ENCODE results near the gene FOXP1. TPM values are rescaled to one million over a fixed set of nuclear protein-coding genes. Genes with fewer than 3 reads are reported as not detected.

The FOXP1 gene
- total RNA-seq, 1 donor from 2014 or later = 107 TPM

GRCh38 chr3:70951316-70951715 is 632.2 kb downstream of the FOXP1 start:
- Mint-ChIP-seq H3K4me3 (ENCODE audit: unreplicated experiment) (no peak overlapping the region), H3K4me1 (ENCODE audit: low read depth, unreplicated experiment) (peaks cover 15% of the 10 kb centered on the region), H3K36me3 (ENCODE audit: low read depth, unreplicated experiment) (no peaks in the 10 kb centered on the region), H3K9me3 (ENCODE audit: unreplicated experiment) (no peaks in the 10 kb centered on the region), H3K27ac (ENCODE audit: unreplicated experiment) (no peak overlapping the region), H3K27me3 (ENCODE audit: low read depth, unreplicated experiment) (no peaks in the 10 kb centered on the region)
- Histone ChIP-seq H3K9me3 (ENCODE audit: insufficient read depth, low read depth, low read length) (no peaks in the 10 kb centered on the region), H3K36me3 (ENCODE audit: insufficient read depth, low read length) (no peaks in the 10 kb centered on the region), H3K4me2 (ENCODE audit: low read length) (no peak overlapping the region), H2AFZ (ENCODE audit: low read depth, low read length) (no peak overlapping the region), H3K9ac (ENCODE audit: low read length) (no peak overlapping the region), H4K20me1 (ENCODE audit: insufficient read depth, low read length) (no peaks in the 10 kb centered on the region), H3K79me2 (ENCODE audit: insufficient read depth, low read length) (no peaks in the 10 kb centered on the region), H3K27ac (ENCODE audit: low read depth, low read length) (no peak overlapping the region), H3K27me3 (ENCODE audit: insufficient read depth, low read length) (no peaks in the 10 kb centered on the region), H3K4me1 (ENCODE audit: insufficient read depth, low read length) (peaks cover 15% of the 10 kb centered on the region), H3K4me3 (ENCODE audit: insufficient read depth, low read depth, low read length) (no peak overlapping the region)
- no peak for FAIRE-seq
- TF ChIP-seq, protein P1, sequence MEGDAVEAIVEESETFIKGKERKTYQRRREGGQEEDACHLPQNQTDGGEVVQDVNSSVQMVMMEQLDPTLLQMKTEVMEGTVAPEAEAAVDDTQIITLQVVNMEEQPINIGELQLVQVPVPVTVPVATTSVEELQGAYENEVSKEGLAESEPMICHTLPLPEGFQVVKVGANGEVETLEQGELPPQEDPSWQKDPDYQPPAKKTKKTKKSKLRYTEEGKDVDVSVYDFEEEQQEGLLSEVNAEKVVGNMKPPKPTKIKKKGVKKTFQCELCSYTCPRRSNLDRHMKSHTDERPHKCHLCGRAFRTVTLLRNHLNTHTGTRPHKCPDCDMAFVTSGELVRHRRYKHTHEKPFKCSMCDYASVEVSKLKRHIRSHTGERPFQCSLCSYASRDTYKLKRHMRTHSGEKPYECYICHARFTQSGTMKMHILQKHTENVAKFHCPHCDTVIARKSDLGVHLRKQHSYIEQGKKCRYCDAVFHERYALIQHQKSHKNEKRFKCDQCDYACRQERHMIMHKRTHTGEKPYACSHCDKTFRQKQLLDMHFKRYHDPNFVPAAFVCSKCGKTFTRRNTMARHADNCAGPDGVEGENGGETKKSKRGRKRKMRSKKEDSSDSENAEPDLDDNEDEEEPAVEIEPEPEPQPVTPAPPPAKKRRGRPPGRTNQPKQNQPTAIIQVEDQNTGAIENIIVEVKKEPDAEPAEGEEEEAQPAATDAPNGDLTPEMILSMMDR (IDR thresholded peaks at IDR 0.05; ENCODE audit: insufficient read depth, low read depth, low read length) = no peak
- TF ChIP-seq EZH2 (IDR thresholded peaks at IDR 0.05; ENCODE audit: insufficient read depth, low read length) = no peak
- no peak for DNase-seq (ENCODE audit: low read depth)

GRCh38 chr3:70947579-70947978 is 635.9 kb downstream of the FOXP1 start:
- no peaks in the 10 kb centered on the region for H3K36me3 ChIP-seq (ENCODE audit: insufficient read depth, low read length)
- no peaks in the 10 kb centered on the region for H3K36me3 Mint-ChIP-seq (ENCODE audit: low read depth, unreplicated experiment)
- H3K9me3 ChIP-seq (ENCODE audit: insufficient read depth, low read depth, low read length) = no peaks in the 10 kb centered on the region
- DNase-seq (ENCODE audit: low read depth) = peak; percentile 69
- no peaks in the 10 kb centered on the region for H3K79me2 ChIP-seq (ENCODE audit: insufficient read depth, low read length)
- H3K4me3 ChIP-seq (ENCODE audit: insufficient read depth, low read depth, low read length) = no peak overlapping the region
- H3K9ac ChIP-seq (ENCODE audit: low read length) = no peak overlapping the region
- no peak overlapping the region for H3K4me2 ChIP-seq (ENCODE audit: low read length)
- H3K27me3 Mint-ChIP-seq (ENCODE audit: low read depth, unreplicated experiment) = no peaks in the 10 kb centered on the region
- no peak for FAIRE-seq
- peaks cover 4% of the 10 kb centered on the region for H3K4me1 ChIP-seq (ENCODE audit: insufficient read depth, low read length)
- H4K20me1 ChIP-seq (ENCODE audit: insufficient read depth, low read length) = no peaks in the 10 kb centered on the region
- TF ChIP-seq EZH2 (IDR thresholded peaks at IDR 0.05; ENCODE audit: insufficient read depth, low read length) = no peak
- TF ChIP-seq, protein P1 (IDR thresholded peaks at IDR 0.05; ENCODE audit: insufficient read depth, low read depth, low read length) = no peak
- no peak overlapping the region for H3K27ac Mint-ChIP-seq (ENCODE audit: unreplicated experiment)
- H3K9me3 Mint-ChIP-seq (ENCODE audit: unreplicated experiment) = no peaks in the 10 kb centered on the region
- no peak overlapping the region for H3K27ac ChIP-seq (ENCODE audit: low read depth, low read length)
- H3K27me3 ChIP-seq (ENCODE audit: insufficient read depth, low read length) = no peaks in the 10 kb centered on the region
- no peak overlapping the region for H3K4me3 Mint-ChIP-seq (ENCODE audit: unreplicated experiment)
- H2AFZ ChIP-seq (ENCODE audit: low read depth, low read length) = no peak overlapping the region
- H3K4me1 Mint-ChIP-seq (ENCODE audit: low read depth, unreplicated experiment) = peaks cover 5% of the 10 kb centered on the region

- no peak overlapping the region for H2AFZ ChIP-seq (ENCODE audit: low read depth, low read length)
- no peaks in the 10 kb centered on the region for H4K20me1 ChIP-seq (ENCODE audit: insufficient read depth, low read length)
- no peak overlapping the region for H3K4me2 ChIP-seq (ENCODE audit: low read length)
- H3K79me2 ChIP-seq (ENCODE audit: insufficient read depth, low read length) = no peaks in the 10 kb centered on the region
- DNase-seq (ENCODE audit: low read depth) (peak; percentile 41), FAIRE-seq (no peak)
- Mint-ChIP-seq H3K27me3 (ENCODE audit: low read depth, unreplicated experiment) (no peaks in the 10 kb centered on the region), H3K4me3 (ENCODE audit: unreplicated experiment) (no peak overlapping the region), H3K36me3 (ENCODE audit: low read depth, unreplicated experiment) (no peaks in the 10 kb centered on the region), H3K4me1 (ENCODE audit: low read depth, unreplicated experiment) (no peaks in the 10 kb centered on the region), H3K9me3 (ENCODE audit: unreplicated experiment) (no peaks in the 10 kb centered on the region), H3K27ac (ENCODE audit: unreplicated experiment) (no peak overlapping the region)
- H3K9ac ChIP-seq (ENCODE audit: low read length) = no peak overlapping the region
- no peaks in the 10 kb centered on the region for H3K27me3 ChIP-seq (ENCODE audit: insufficient read depth, low read length)
- TF ChIP-seq, protein P1 (IDR thresholded peaks at IDR 0.05; ENCODE audit: insufficient read depth, low read depth, low read length) = no peak
- TF ChIP-seq EZH2 (IDR thresholded peaks at IDR 0.05; ENCODE audit: insufficient read depth, low read length) = no peak
- H3K9me3 ChIP-seq (ENCODE audit: insufficient read depth, low read depth, low read length) = no peaks in the 10 kb centered on the region
- H3K4me1 ChIP-seq (ENCODE audit: insufficient read depth, low read length) = no peaks in the 10 kb centered on the region
- no peak overlapping the region for H3K27ac ChIP-seq (ENCODE audit: low read depth, low read length)
- no peaks in the 10 kb centered on the region for H3K36me3 ChIP-seq (ENCODE audit: insufficient read depth, low read length)
- H3K4me3 ChIP-seq (ENCODE audit: insufficient read depth, low read depth, low read length) = no peak overlapping the region
These were observed 639.6 kb downstream of the FOXP1 start for GRCh38 chr3:70943886-70944285.

Data from astrocyte (in vitro differentiated cells and primary cell).